Adrenal gland (tissue), 5 donors: ENCODE data around the gene CIBAR2.

Experiments
- CTCF ChIP-seq, 6 experiments: fragments of 450-650 bp in 4 of 6; fragments of 200-600 bp in 2 of 6; sonication (generic) in 1 of 6; IDR thresholded peaks; 1 replicate in 5 of 6; 2 replicates in 1 of 6; pipeline versions ENCODE4 v1.5.1 to v1.8.0; 2016 to 2021; ENCODE audit warnings: antibody characterized with exemption in 6 of 6, mild to moderate bottlenecking in 2 of 6, moderate library complexity in 1 of 6
- POLR2A ChIP-seq, 2 donors: fragments of 450-650 bp; IDR thresholded peaks; one replicate each; pipeline ENCODE4 v1.6.1; 2017; ENCODE audit warnings: antibody characterized with exemption in 2 of 2, mild to moderate bottlenecking in 2 of 2, moderate library complexity in 1 of 2
- donor health status: DM: no; HTN: no; CAD: no.

GRCh38 chr16:85068746-85069145 lies 43.5 kb downstream of the CIBAR2 start:
- TF ChIP-seq CTCF (IDR thresholded peaks at IDR 0.05) (no peak), POLR2A (IDR thresholded peaks at IDR 0.05) (no peak)
